ENCODE measurements around the gene AGK.

The AGK gene

GRCh38 chr7:141537906-141538305, 13.3 kb upstream of the AGK start (continued):
- no peak for TF ChIP-seq CSDC2 (CRISPR knock-in tag; IDR thresholded peaks at IDR 0.05)
- no peak for TF ChIP-seq SNAI2 (CRISPR knock-in tag; IDR thresholded peaks at IDR 0.05)
- TF ChIP-seq ZFP3 (CRISPR knock-in tag; IDR thresholded peaks at IDR 0.05) = no peak

- TF ChIP-seq TOX (CRISPR knock-in tag; IDR thresholded peaks at IDR 0.05; ENCODE audit: borderline replicate concordance) (no peak), ZC3H10 (CRISPR knock-in tag; IDR thresholded peaks at IDR 0.05) (no peak), CSDC2 (CRISPR knock-in tag; IDR thresholded peaks at IDR 0.05) (no peak), ZNF8 (CRISPR knock-in tag; IDR thresholded peaks at IDR 0.05) (no peak), ISL1 (CRISPR knock-in tag; IDR thresholded peaks at IDR 0.05) (no peak), ARNTL (CRISPR knock-in tag; IDR thresholded peaks at IDR 0.05; ENCODE audit: borderline replicate concordance, low read depth) (no peak), TCF4 (CRISPR knock-in tag; IDR thresholded peaks at IDR 0.05; ENCODE audit: borderline replicate concordance) (no peak)
- no peak for ATAC-seq
Observed at GRCh38 chr7:141541375-141541774, 9.8 kb upstream of the AGK start.

- TF ChIP-seq ZFP3 (CRISPR knock-in tag; IDR thresholded peaks at IDR 0.05) (no peak), ZNF70 (CRISPR knock-in tag; IDR thresholded peaks at IDR 0.05) (no peak), BACH2 (CRISPR knock-in tag; IDR thresholded peaks at IDR 0.05; ENCODE audit: borderline replicate concordance) (no peak), GLIS3 (CRISPR knock-in tag; IDR thresholded peaks at IDR 0.05) (no peak), ZFP30 (CRISPR knock-in tag; IDR thresholded peaks at IDR 0.05) (no peak), CSDC2 (CRISPR knock-in tag; IDR thresholded peaks at IDR 0.05) (no peak)
- no peak for ATAC-seq
Observed at GRCh38 chr7:141544831-141545230, 6.4 kb upstream of the AGK start.

GRCh38 chr7:141549582-141549981, 1.6 kb upstream of the AGK start:
- TF ChIP-seq RARB (CRISPR knock-in tag; IDR thresholded peaks at IDR 0.05) (no peak), TOX (CRISPR knock-in tag; IDR thresholded peaks at IDR 0.05; ENCODE audit: borderline replicate concordance) (no peak), ZFP30 (CRISPR knock-in tag; IDR thresholded peaks at IDR 0.05) (no peak), PPARA (CRISPR knock-in tag; IDR thresholded peaks at IDR 0.05; ENCODE audit: borderline replicate concordance) (no peak), ISL1 (CRISPR knock-in tag; IDR thresholded peaks at IDR 0.05) (no peak), ZNF70 (CRISPR knock-in tag; IDR thresholded peaks at IDR 0.05) (no peak), BACH2 (CRISPR knock-in tag; IDR thresholded peaks at IDR 0.05; ENCODE audit: borderline replicate concordance) (no peak), CSDC2 (CRISPR knock-in tag; IDR thresholded peaks at IDR 0.05) (no peak), CSRNP3 (CRISPR knock-in tag; IDR thresholded peaks at IDR 0.05) (no peak), ZC3H10 (CRISPR knock-in tag; IDR thresholded peaks at IDR 0.05) (no peak), ARNTL (CRISPR knock-in tag; IDR thresholded peaks at IDR 0.05; ENCODE audit: borderline replicate concordance, low read depth) (no peak), CREB5 (CRISPR knock-in tag; IDR thresholded peaks at IDR 0.05; ENCODE audit: low read depth) (no peak)

GRCh38 chr7:141550386-141551093, 670 bp upstream of the AGK start:
- peak; percentile 52 for ATAC-seq
- TF ChIP-seq ZNF70 (CRISPR knock-in tag; IDR thresholded peaks at IDR 0.05) (no peak), ZNF565 (CRISPR knock-in tag; conservative IDR thresholded peaks at IDR 0.05; ENCODE audit: low read depth) (no peak), OSR1 (CRISPR knock-in tag; IDR thresholded peaks at IDR 0.05) (no peak), ZFP30 (CRISPR knock-in tag; IDR thresholded peaks at IDR 0.05) (no peak), ISL1 (CRISPR knock-in tag; IDR thresholded peaks at IDR 0.05) (no peak), CSDC2 (CRISPR knock-in tag; IDR thresholded peaks at IDR 0.05) (no peak), ZNF8 (CRISPR knock-in tag; IDR thresholded peaks at IDR 0.05) (no peak), ZC3H10 (CRISPR knock-in tag; IDR thresholded peaks at IDR 0.05) (no peak), BACH2 (CRISPR knock-in tag; IDR thresholded peaks at IDR 0.05; ENCODE audit: borderline replicate concordance) (no peak), SNAI2 (CRISPR knock-in tag; IDR thresholded peaks at IDR 0.05) (no peak), RARB (CRISPR knock-in tag; IDR thresholded peaks at IDR 0.05) (no peak)

More at GRCh38 chr7:141549582-141549981, 1.6 kb upstream of the AGK start:
- ATAC-seq = no peak

- no peak for ATAC-seq
- TF ChIP-seq CSRNP3 (CRISPR knock-in tag; IDR thresholded peaks at IDR 0.05) (no peak), ISL1 (CRISPR knock-in tag; IDR thresholded peaks at IDR 0.05) (no peak), CSDC2 (CRISPR knock-in tag; IDR thresholded peaks at IDR 0.05) (no peak), PATZ1 (CRISPR knock-in tag; IDR thresholded peaks at IDR 0.05; ENCODE audit: borderline replicate concordance) (no peak), ZNF70 (CRISPR knock-in tag; IDR thresholded peaks at IDR 0.05) (no peak), OSR1 (CRISPR knock-in tag; IDR thresholded peaks at IDR 0.05) (no peak)
Observed at GRCh38 chr7:141551782-141552181, 572 bp downstream of the AGK start.

All from SK-N-SH treated with all-trans-retinoic acid at 6 μM for 48 hours (cell line).